Esophagus muscularis mucosa (tissue), 4 donors: ENCODE measurements around the gene PSG5. TPM values are rescaled to one million over a fixed set of nuclear protein-coding genes. Genes with fewer than 3 reads are reported as not detected.
"Not testable (repeated sequence)": the region's sequence is repeated elsewhere in the genome, so short reads cannot be mapped to it uniquely, and the experiment has no call there.

ENCODE experiments used
- DNase-seq: peaks from one replicate; pipeline ENCODE4 v3.0.0-alpha.2; 2017; ENCODE audit errors: extremely low spot score
- H3K27ac ChIP-seq, 4 donors: fragments of 200-600 bp; sonication (generic); replicated peaks in 1 of 4; 1 replicate in 3 of 4; 2 replicates in 1 of 4; pipeline ENCODE4 v1.5.1; 2016 to 2019; ENCODE audit warnings: mild to moderate bottlenecking in 1 of 4
- H3K27me3 ChIP-seq, 4 donors: fragments of 200-600 bp; sonication (generic); one replicate each; pipeline versions ENCODE4 v1.5.1 to v1.6.0; 2016 to 2019
- H3K36me3 ChIP-seq, 4 donors: fragments of 200-600 bp; sonication (generic); one replicate each; pipeline ENCODE4 v1.5.1; 2016 to 2019
- H3K4me1 ChIP-seq, 4 donors: fragments of 200-600 bp; sonication (generic); one replicate each; pipeline ENCODE4 v1.5.1; 2016 to 2019
- H3K4me3 ChIP-seq, 4 donors: fragments of 200-600 bp; sonication (generic); 1 replicate in 2 of 4; 2 replicates in 2 of 4; pipeline ENCODE4 v1.5.1; 2016 to 2019; ENCODE audit warnings: mild to moderate bottlenecking in 4 of 4, moderate library complexity in 1 of 4
- H3K9me3 ChIP-seq, 4 donors: fragments of 200-600 bp; sonication (generic); 1 replicate in 3 of 4; 2 replicates in 1 of 4; pipeline ENCODE4 v1.5.1; 2016 to 2019
- CTCF ChIP-seq, 3 experiments: fragments of 200-600 bp in 2 of 3; fragments of 450-650 bp in 1 of 3; sonication (generic) in 2 of 3; IDR thresholded peaks; one replicate each; pipeline ENCODE4 v1.5.1; 2017 to 2019; ENCODE audit warnings: antibody characterized with exemption in 3 of 3, mild to moderate bottlenecking in 2 of 3, moderate library complexity in 1 of 3
- EP300 ChIP-seq: sonication (generic); formaldehyde crosslinking; IDR thresholded peaks from one replicate; pipeline ENCODE4 v1.6.1; 2017; ENCODE audit warnings: antibody characterized with exemption
- POLR2A ChIP-seq: fragments of 450-650 bp; IDR thresholded peaks from one replicate; pipeline ENCODE4 v1.6.1; 2017; ENCODE audit warnings: antibody characterized with exemption, moderate library complexity, mild to moderate bottlenecking, low read depth
- POLR2AphosphoS5 ChIP-seq, 2 donors: sonication (generic); formaldehyde crosslinking; IDR thresholded peaks; one replicate each; pipeline ENCODE4 v1.6.1; 2017; ENCODE audit warnings: antibody characterized with exemption in 2 of 2
- WGBS: methylation state at CpG from one replicate; pipeline ENCODE4 v1.1.5; 2018; 5-methylcytosine and 5-hydroxymethylcytosine counted together
- intact Hi-C: fragments of 100-400 bp; cut with DNase I; formaldehyde crosslinking; loops from one replicate; pipeline ENCODE4 v1.15.1; 2023
- total RNA-seq, 4 donors: library from RNA; depleted of rRNA; stranded (reverse); fragments of >200 nt; gene quantifications; one replicate each; pipeline versions ENCODE4 v1.1.0 to v1.2.1, GENCODE V29; 2016

The PSG5 gene
- total RNA-seq, 4 donors from 2014 or later: not detected

- H3K4me1 ChIP-seq, DNase-seq, H3K4me3 ChIP-seq, H3K36me3 ChIP-seq, intact Hi-C loops, H3K9me3 ChIP-seq, H3K27ac ChIP-seq, H3K27me3 ChIP-seq: not testable (repeated sequence)
- whole genome bisulfite sequencing: 13% methylated on average over 1 of the region's 1 CpG
- peak in 1 of 3 experiments; percentile 15 for TF ChIP-seq CTCF (IDR thresholded peaks at IDR 0.05)
Measured at GRCh38 chr19:43179569-43180147, 6.7 kb downstream of the PSG5 start.

- H3K27me3 ChIP-seq, DNase-seq, H3K27ac ChIP-seq, H3K4me3 ChIP-seq, H3K36me3 ChIP-seq, H3K9me3 ChIP-seq, H3K4me1 ChIP-seq, intact Hi-C loops: not testable (repeated sequence)
- 87% methylated on average over 2 of the region's 3 CpGs for WGBS
Measured at GRCh38 chr19:43178577-43178976, 7.8 kb downstream of the PSG5 start.

GRCh38 chr19:43165906-43166305 lies 20.4 kb downstream of the PSG5 start:
- H3K4me1 ChIP-seq, H3K36me3 ChIP-seq, H3K4me3 ChIP-seq, H3K9me3 ChIP-seq, H3K27ac ChIP-seq, intact Hi-C loops, DNase-seq: not testable (repeated sequence)
- peaks cover 0 to 10% (median 0%) of the 10 kb centered on the region in 4 donors for H3K27me3 ChIP-seq
- 78% methylated on average over 3 of the region's 3 CpGs for WGBS

- intact Hi-C loops, H3K27me3 ChIP-seq, H3K9me3 ChIP-seq, H3K4me3 ChIP-seq, H3K36me3 ChIP-seq, H3K4me1 ChIP-seq, H3K27ac ChIP-seq, DNase-seq: not testable (repeated sequence)
- WGBS: 66% methylated on average over 3 of the region's 3 CpGs
Measured at GRCh38 chr19:43163135-43163534, 23.2 kb downstream of the PSG5 start.

- H3K36me3 ChIP-seq, H3K27me3 ChIP-seq, H3K27ac ChIP-seq, H3K9me3 ChIP-seq, intact Hi-C loops, H3K4me1 ChIP-seq, DNase-seq, H3K4me3 ChIP-seq: not testable (repeated sequence)
- 29% methylated on average over 2 of the region's 2 CpGs for WGBS
Measured at GRCh38 chr19:43162261-43162660, 24.1 kb downstream of the PSG5 start.

GRCh38 chr19:43152214-43152613 lies 34.1 kb downstream of the PSG5 start:
- Histone ChIP-seq H3K27ac (no peak overlapping the region), H3K9me3 (peaks cover 0 to 3% (median 0%) of the 10 kb centered on the region in 4 donors), H3K4me3 (no peak overlapping the region), H3K36me3 (no peaks in the 10 kb centered on the region), H3K27me3 (no peaks in the 10 kb centered on the region), H3K4me1 (no peaks in the 10 kb centered on the region)
- intact Hi-C loops: no loop called here
- DNase-seq: no peak
- 66% methylated on average over 4 of the region's 4 CpGs for WGBS
- TF ChIP-seq POLR2AphosphoS5 (IDR thresholded peaks at IDR 0.05) (no peak), EP300 (no peak), CTCF (IDR thresholded peaks at IDR 0.05) (no peak), POLR2A (no peak)

- H3K9me3 ChIP-seq, H3K4me3 ChIP-seq, H3K4me1 ChIP-seq, H3K27me3 ChIP-seq, intact Hi-C loops, DNase-seq, H3K36me3 ChIP-seq, H3K27ac ChIP-seq: not testable (repeated sequence)
- 55% methylated on average over 7 of the region's 7 CpGs for WGBS
Measured at GRCh38 chr19:43149788-43150187, 36.5 kb downstream of the PSG5 start.
